H1 (cell line): Measurements from ENCODE around the gene TOR1AIP1. TPM values are rescaled to one million over a fixed set of nuclear protein-coding genes. Genes with fewer than 3 reads are reported as not detected.

Source experiments
- CTCF ChIA-PET: fragments of 300-600 bp; sonication (Branson Sonifier 250); formaldehyde crosslinking; loops from one replicate; lab custom pipeline; 2021; ENCODE audit not compliant: partially characterized antibody; lab: Charles Lee
- POLR2A ChIA-PET: fragments of 300-600 bp; sonication (Branson Sonifier 250); formaldehyde crosslinking; loops from one replicate; lab custom pipeline; 2021; ENCODE audit warnings: inconsistent platforms; ENCODE audit not compliant: partially characterized antibody; lab: Charles Lee
- DNase-seq, 2 experiments: peaks; one replicate each; pipeline versions ENCODE4 v3.0.0 to v3.0.0-alpha.2; 2010 to 2022; ENCODE audit warnings: low spot score in 2 of 2, low read depth in 1 of 2, mixed read lengths in 1 of 2
- FAIRE-seq: peaks from 2 replicates; lab custom pipeline; 2011; peaks lifted over from hg19 to GRCh38; lab: Jason Lieb, UNC
- H2AFZ ChIP-seq: 2 replicates; pipeline ENCODE4 v1.8.1; 2012; ENCODE audit warnings: low read length, inconsistent platforms
- H2AK5ac ChIP-seq: 2 replicates; pipeline ENCODE4 v1.6.1; 2013; ENCODE audit warnings: low read depth, low read length
- H2BK120ac ChIP-seq: replicated peaks from 2 replicates; pipeline ENCODE3; 2013; ENCODE audit warnings: low read depth, low read length, inconsistent platforms
- H2BK12ac ChIP-seq: 2 replicates; pipeline ENCODE4 v1.6.1; 2013; ENCODE audit warnings: low read depth, low read length
- H2BK15ac ChIP-seq: 2 replicates; pipeline ENCODE4 v1.6.1; 2013; ENCODE audit warnings: low read length
- H2BK20ac ChIP-seq: 2 replicates; pipeline ENCODE4 v1.6.1; 2013; ENCODE audit warnings: low read length
- H2BK5ac ChIP-seq: 2 replicates; pipeline ENCODE4 v1.6.1; 2013; ENCODE audit warnings: low read depth, low read length
- H3K14ac ChIP-seq: 2 replicates; pipeline ENCODE4 v1.6.1; 2013; ENCODE audit warnings: inconsistent platforms; ENCODE audit not compliant: insufficient read length
- H3K18ac ChIP-seq: 2 replicates; pipeline ENCODE4 v1.6.1; 2013; ENCODE audit warnings: low read length; ENCODE audit errors: extremely low read depth
- H3K23ac ChIP-seq: 2 replicates; pipeline ENCODE4 v1.6.1; 2013; ENCODE audit warnings: inconsistent platforms; ENCODE audit not compliant: insufficient read length
- H3K23me2 ChIP-seq: 2 replicates; pipeline ENCODE4 v1.6.1; 2013; ENCODE audit warnings: low read depth, low read length
- H3K27ac ChIP-seq: 2 replicates; pipeline ENCODE4 v1.6.1; 2011; ENCODE audit warnings: low read depth, low read length, inconsistent platforms
- H3K27me3 ChIP-seq, 4 experiments: replicated peaks in 1 of 4; 1 replicate in 1 of 4; 2 replicates in 3 of 4; pipeline versions ENCODE4 v1.6.1 to v1.8.1; 2011 to 2013; ENCODE audit warnings: low read length in 3 of 4, mild to moderate bottlenecking in 3 of 4, inconsistent platforms in 2 of 4, mixed read lengths in 2 of 4, moderate library complexity in 1 of 4; ENCODE audit not compliant: control insufficient read depth in 3 of 4, insufficient read depth in 3 of 4; ENCODE audit errors: extremely low read depth in 1 of 4
- H3K36me3 ChIP-seq, 4 experiments: 2 replicates each; pipeline versions ENCODE4 v1.6.1 to v1.8.1; 2011 to 2013; ENCODE audit warnings: mild to moderate bottlenecking in 4 of 4, low read length in 3 of 4, moderate library complexity in 2 of 4, control low read depth in 1 of 4, inconsistent platforms in 1 of 4; ENCODE audit not compliant: insufficient read depth in 4 of 4, control insufficient read depth in 2 of 4
- H3K4ac ChIP-seq: replicated peaks from 2 replicates; pipeline ENCODE3; 2013; ENCODE audit warnings: low read length, low read depth, mixed read lengths, inconsistent platforms; ENCODE audit not compliant: insufficient read length
- H3K4me1 ChIP-seq, 4 experiments: replicated peaks in 1 of 4; 1 replicate in 1 of 4; 2 replicates in 3 of 4; pipeline versions ENCODE4 v1.6.1 to v1.8.1; 2011 to 2013; ENCODE audit warnings: low read length in 3 of 4, inconsistent platforms in 2 of 4, mixed read lengths in 1 of 4; ENCODE audit not compliant: insufficient read depth in 4 of 4, control insufficient read depth in 3 of 4
- H3K4me2 ChIP-seq, 2 experiments: 2 replicates each; pipeline versions ENCODE4 v1.6.1 to v1.8.1; 2011 to 2013; ENCODE audit warnings: low read depth in 2 of 2, low read length in 2 of 2, control low read depth in 1 of 2, inconsistent platforms in 1 of 2, mild to moderate bottlenecking in 1 of 2; ENCODE audit not compliant: insufficient read depth in 1 of 2
- H3K4me3 ChIP-seq, 4 experiments: fragments of 200-600, 300-600 bp in 1 of 4; sonication (generic), shearing (Covaris generic), sonication (Bioruptor Twin) in 1 of 4; 2 replicates each; pipeline versions ENCODE4 v1.5.1 to v1.8.1; 2011 to 2016; ENCODE audit warnings: low read length in 4 of 4, low read depth in 3 of 4, control low read depth in 2 of 4, inconsistent platforms in 2 of 4, mild to moderate bottlenecking in 2 of 4, mixed read lengths in 1 of 4, moderate library complexity in 1 of 4; ENCODE audit not compliant: insufficient read depth in 2 of 4; ENCODE audit errors: extremely low read depth in 1 of 4
- H3K56ac ChIP-seq: replicated peaks from 2 replicates; pipeline ENCODE3; 2013; ENCODE audit warnings: low read depth, mild to moderate bottlenecking, mixed read lengths, low read length, inconsistent platforms; ENCODE audit not compliant: insufficient read length
- H3K79me1 ChIP-seq: 2 replicates; pipeline ENCODE4 v1.6.1; 2013; ENCODE audit warnings: low read depth, low read length, control low read depth
- H3K79me2 ChIP-seq, 2 experiments: 2 replicates each; pipeline versions ENCODE4 v1.6.1 to v1.8.1; 2012 to 2013; ENCODE audit warnings: low read length in 2 of 2, mild to moderate bottlenecking in 2 of 2, inconsistent platforms in 1 of 2; ENCODE audit not compliant: insufficient read depth in 2 of 2, control insufficient read depth in 1 of 2
- H3K9ac ChIP-seq, 4 experiments: replicated peaks in 1 of 4; 1 replicate in 1 of 4; 2 replicates in 3 of 4; pipeline versions ENCODE4 v1.6.1 to v1.8.1; 2011 to 2013; ENCODE audit warnings: low read depth in 3 of 4, low read length in 3 of 4, control low read depth in 2 of 4, mild to moderate bottlenecking in 2 of 4, moderate library complexity in 2 of 4, inconsistent platforms in 1 of 4; ENCODE audit errors: extremely low read depth in 1 of 4
- H3K9me3 ChIP-seq, 2 experiments: 2 replicates each; pipeline versions ENCODE4 v1.6.1 to v1.8.1; 2012 to 2013; ENCODE audit warnings: mild to moderate bottlenecking in 2 of 2, moderate library complexity in 2 of 2, control low read depth in 1 of 2, inconsistent platforms in 1 of 2, low read depth in 1 of 2, low read length in 1 of 2, mixed read lengths in 1 of 2; ENCODE audit not compliant: insufficient read depth in 2 of 2
- H4K20me1 ChIP-seq, 2 experiments: replicated peaks in 1 of 2; 2 replicates each; pipeline versions ENCODE3 to v1.8.1; 2011 to 2013; ENCODE audit warnings: inconsistent platforms in 2 of 2, low read length in 2 of 2, mild to moderate bottlenecking in 1 of 2; ENCODE audit not compliant: insufficient read depth in 2 of 2, control insufficient read depth in 1 of 2
- H4K5ac ChIP-seq: 2 replicates; pipeline ENCODE4 v1.6.1; 2013; ENCODE audit warnings: low read length, low read depth, mixed read lengths, inconsistent platforms; ENCODE audit not compliant: insufficient read length
- H4K8ac ChIP-seq: 2 replicates; pipeline ENCODE4 v1.8.0; 2013; ENCODE audit warnings: mild to moderate bottlenecking, moderate library complexity, low read length, inconsistent platforms; ENCODE audit not compliant: insufficient read depth; ENCODE audit errors: extremely low read depth
- H4K91ac ChIP-seq: replicated peaks from 2 replicates; pipeline ENCODE3; 2013; ENCODE audit warnings: low read length, mixed read lengths, inconsistent platforms; ENCODE audit not compliant: insufficient read length
- ASH2L ChIP-seq: fragments of 200-600, 300-600 bp; sonication (generic); IDR thresholded peaks from one replicate; pipeline ENCODE4 v1.7.1; 2017; ENCODE audit warnings: low read length
- CBX5 ChIP-seq: fragments of 300-800, 300-1000 bp; sonication (generic); IDR thresholded peaks from 2 replicates; pipeline ENCODE4 v1.7.1; 2016; ENCODE audit warnings: antibody characterized with exemption, low read length, low read depth
- CREB1 ChIP-seq: IDR thresholded peaks from 2 replicates; pipeline ENCODE4 v1.6.1; 2012; ENCODE audit warnings: inconsistent platforms
- EZH2 ChIP-seq: fragments of 200-600 bp; sonication (generic); IDR thresholded peaks from 2 replicates; pipeline ENCODE4 v1.7.1; 2012; ENCODE audit warnings: low read depth, mild to moderate bottlenecking, moderate library complexity, low read length, inconsistent platforms; ENCODE audit not compliant: severe bottlenecking
- PHF8 ChIP-seq: fragments of 200-600 bp; sonication (generic); conservative IDR thresholded peaks from 2 replicates; pipeline ENCODE4 v1.7.1; 2012; ENCODE audit warnings: low read depth, mild to moderate bottlenecking, inconsistent platforms, low read length, moderate library complexity
- POLR2A ChIP-seq, 2 experiments: IDR thresholded peaks; 1 replicate in 1 of 2; 2 replicates in 1 of 2; pipeline ENCODE4 v1.6.1; 2011; ENCODE audit warnings: low read depth in 2 of 2, low read length in 2 of 2, mild to moderate bottlenecking in 2 of 2; ENCODE audit errors: control extremely low read depth in 1 of 2
- POLR2AphosphoS5 ChIP-seq: IDR thresholded peaks from 2 replicates; pipeline ENCODE4 v1.6.1; 2011; ENCODE audit warnings: low read depth, low read length
- POU5F1 ChIP-seq: IDR thresholded peaks from 2 replicates; pipeline ENCODE4 v1.6.1; 2011; ENCODE audit warnings: low read depth, mild to moderate bottlenecking, low read length, moderate library complexity
- SIX5 ChIP-seq: IDR thresholded peaks from 2 replicates; pipeline ENCODE4 v1.6.1; 2011; ENCODE audit warnings: mild to moderate bottlenecking, low read depth, low read length
- SP1 ChIP-seq: IDR thresholded peaks from 2 replicates; pipeline ENCODE4 v1.6.1; 2011; ENCODE audit warnings: low read depth, low read length
- TBP ChIP-seq: IDR thresholded peaks from 2 replicates; pipeline ENCODE4 v1.6.1; 2011; ENCODE audit warnings: low read depth, low read length, improper control_type of control experiment
- YY1 ChIP-seq: IDR thresholded peaks from 2 replicates; pipeline ENCODE4 v1.6.1; 2011; ENCODE audit warnings: low read depth, mild to moderate bottlenecking, low read length
- WGBS, 2 experiments: shearing (Covaris generic) in 1 of 2; methylation state at CpG; one replicate each; pipeline versions ENCODE4 v1.1.6 to v1.1.7; 2013 to 2015; ENCODE audit warnings: low lambda C conversion rate in 2 of 2, mixed read lengths in 2 of 2, inconsistent platforms in 1 of 2, low coverage in 1 of 2, missing lambda C conversion rate in 1 of 2; ENCODE audit not compliant: insufficient replicate concordance in 2 of 2, insufficient coverage in 1 of 2, insufficient read length in 1 of 2; ENCODE audit errors: extremely low coverage in 1 of 2, missing lambda C conversion rate in 1 of 2; 5-methylcytosine and 5-hydroxymethylcytosine counted together
- polyA plus RNA-seq, 7 experiments: library from polyadenylated mRNA; depleted of rRNA in 3 of 7; stranded (reverse) in 5 of 7; unstranded in 2 of 7; fragments of >200 nt in 5 of 7; fragments of 200-250 nt in 2 of 7; gene quantifications; 1 replicate in 5 of 7; 2 replicates in 1 of 7; 4 replicates in 1 of 7; pipeline versions ENCODE4 v1.2.1 to v1.2.3, GENCODE V29; 2011 to 2013; ENCODE audit warnings: missing spikeins in 2 of 7, mixed read lengths in 2 of 7
- total RNA-seq: library from RNA; stranded (reverse); fragmentation: NEBNext Ultra II Directional; extraction: Animal tissue kit (Norgen Biotek cat#: 25700); gene quantifications from 2 replicates; pipeline ENCODE4 v1.2.1, GENCODE V29; 2021
- TF ChIP-seq, protein P1 (sequence below): IDR thresholded peaks from 2 replicates; pipeline ENCODE4 v1.6.1; 2012; ENCODE audit warnings: inconsistent platforms

TOR1AIP1 gene
- total and polyA plus RNA-seq, 2 of the 8 experiments (the other 6 are each of a cell fraction or from before 2014, with no cell fraction given): 5.7 to 22.8 TPM

DNA sequence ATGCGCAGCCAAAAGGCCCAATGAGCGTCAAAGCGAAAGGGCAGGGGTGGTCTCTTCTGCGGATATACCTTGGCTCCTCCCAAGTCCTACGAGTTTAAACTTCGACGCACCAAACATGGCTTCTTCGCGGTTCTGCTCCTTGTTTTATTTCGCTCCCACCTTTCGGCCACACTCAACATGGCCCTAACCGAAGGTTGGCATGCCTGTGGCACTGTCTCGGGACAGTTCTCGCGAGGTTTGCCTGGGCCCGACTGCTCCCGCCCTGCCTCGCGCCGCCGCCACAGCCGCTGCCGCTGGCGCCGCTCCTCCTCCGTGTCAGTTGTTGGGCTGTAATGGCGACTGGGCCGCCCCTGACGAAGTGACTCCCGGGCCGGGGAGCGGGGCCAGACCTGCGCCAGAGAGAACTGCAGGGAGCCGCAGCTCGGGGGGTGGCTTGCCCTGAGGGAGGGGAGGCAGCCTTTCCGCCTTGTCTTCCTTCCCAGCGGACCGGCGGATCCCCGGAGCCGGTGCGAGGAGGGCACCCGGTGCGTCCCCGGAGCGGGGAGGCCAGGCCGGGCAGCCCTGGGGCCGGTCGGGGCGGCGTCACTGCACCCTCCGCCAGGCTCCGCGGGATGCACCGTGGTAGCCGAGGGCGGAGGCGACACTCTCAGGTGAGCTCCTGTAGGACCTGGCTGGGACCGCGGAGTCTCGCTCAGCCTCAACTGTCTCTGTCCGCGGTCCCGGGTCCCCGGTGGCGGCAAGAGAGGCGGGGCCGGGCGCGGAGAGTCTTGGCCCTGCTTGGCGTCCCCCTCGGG is 72.6 kb downstream of the TOR1AIP1 start, which contains the start of gene CEP350:
Gene CEP350, plus strand, starts transcription at position 318 of the 794 bp plus-strand sequence. CDS start 31,372 bp downstream, outside the sequence.
- POLR2A ChIA-PET: interaction anchor here (0.7 to 2.9 kb wide), 10 partner anchors 11 to 661 kb away, joined by 3 to 16 read pairs (median 3); partner anchors contain the start of genes SOAT1 and TOR1AIP1
- WGBS, 2 experiments: 1% methylated on average over 65 of the region's 72 CpGs; no CpG with 5 or more reads in 1 of the 2 experiments
- TF ChIP-seq SIX5: peak; percentile 62
- TF ChIP-seq CREB1: peak; percentile 90
- TF ChIP-seq ASH2L: peak; percentile 96
- TF ChIP-seq, protein P1, sequence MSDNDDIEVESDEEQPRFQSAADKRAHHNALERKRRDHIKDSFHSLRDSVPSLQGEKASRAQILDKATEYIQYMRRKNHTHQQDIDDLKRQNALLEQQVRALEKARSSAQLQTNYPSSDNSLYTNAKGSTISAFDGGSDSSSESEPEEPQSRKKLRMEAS: peak; percentile 59; the same call in 1 of the 2 replicates
- TF ChIP-seq SP1: peak; percentile 63; the same call in 1 of the 2 replicates
- no peak for TF ChIP-seq POU5F1
- no peak for TF ChIP-seq CBX5
- peak; percentile 73; the same call in 1 of the 2 replicates for TF ChIP-seq POLR2AphosphoS5
- TF ChIP-seq PHF8: peak; percentile 94
- peak; percentile 100 for TF ChIP-seq YY1
- peak; percentile 90 for TF ChIP-seq TBP
- TF ChIP-seq EZH2: no peak
- TF ChIP-seq POLR2A (IDR thresholded peaks at IDR 0.05; ENCODE audit: control extremely low read depth in 1 of 2, low read depth in 2 of 2, low read length in 2 of 2): peak; percentile 65 to 92

More for the DNA sequence above, 72.6 kb downstream of the TOR1AIP1 start, which contains the start of gene CEP350:
- Histone ChIP-seq H2AK5ac (no peak within 1 kb of the TSS), H2BK12ac (peak within 1 kb of the TSS; percentile 7; the same call in 1 of the 2 replicates), H4K20me1 (no peaks in the 10 kb centered on the region), H3K4me2 (peak within 1 kb of the TSS; percentile 79 to 80), H3K4ac (peak within 1 kb of the TSS; percentile 2), H3K56ac (peak within 1 kb of the TSS; percentile 40), H2AFZ (peak within 1 kb of the TSS; percentile 99), H3K4me1 (peaks cover 0 to 4% (median 0%) of the 10 kb centered on the region in 4 experiments; a peak in 2 of 7 replicates), H3K27me3 (no peaks in the 10 kb centered on the region), H3K27ac (peak within 1 kb of the TSS; percentile 85), H2BK20ac (no peak within 1 kb of the TSS), H3K79me1 (no peaks in the 10 kb centered on the region), H2BK15ac (no peak within 1 kb of the TSS), H3K9me3 (no peaks in the 10 kb centered on the region), H3K23ac (no peak within 1 kb of the TSS), H3K14ac (no peak within 1 kb of the TSS), H3K9ac (peak within 1 kb of the TSS; percentile 73 to 92 (median 92)), H2BK120ac (peak within 1 kb of the TSS; percentile 7), H4K91ac (peak within 1 kb of the TSS; percentile 39), H4K5ac (peak within 1 kb of the TSS; percentile 31), H4K8ac (peak within 1 kb of the TSS; percentile 96; the same call in 1 of the 2 replicates), H3K23me2 (peaks cover 8% of the 10 kb centered on the region), H3K36me3 (no peaks in the 10 kb centered on the region), H3K18ac (peak within 1 kb of the TSS; percentile 44; the same call in 1 of the 2 replicates), H3K79me2 (peaks cover 0 to 46% of the 10 kb centered on the region in 2 experiments; a peak in 3 of 4 replicates), H2BK5ac (peak within 1 kb of the TSS; percentile 82), H3K4me3 (peak within 1 kb of the TSS; percentile 74 to 90 (median 83))
- peak; percentile 95 for FAIRE-seq
- peak; percentile 95 to 97 for DNase-seq
- CTCF ChIA-PET: interaction anchor here (0.6 to 2.9 kb wide), 4 partner anchors 14 to 140 kb away, joined by 3 to 7 read pairs (median 4); no protein-coding TSS in a partner anchor
